Thoracic aorta (tissue), 2 donors: ENCODE measurements around the gene CBFA2T3. TPM values are rescaled to one million over a fixed set of nuclear protein-coding genes. Genes with fewer than 3 reads are reported as not detected.

ENCODE experiments used
- ATAC-seq: fragments of 150-250 bp; one replicate; pipeline ENCODE4 v1.8.0; 2017; ENCODE audit warnings: low read depth; ENCODE audit not compliant: insufficient number of reproducible peaks, low FRiP score
- DNase-seq: peaks from one replicate; pipeline ENCODE4 v3.0.0-alpha.2; 2020; ENCODE audit warnings: low spot score
- H3K27ac ChIP-seq, 2 donors: fragments of 200-600 bp; sonication (generic); 1 replicate in 1 of 2; 2 replicates in 1 of 2; pipeline ENCODE4 v1.5.1; 2016; ENCODE audit warnings: mild to moderate bottlenecking in 2 of 2, moderate library complexity in 2 of 2
- H3K27me3 ChIP-seq: fragments of 200-600 bp; sonication (generic); replicated peaks from 2 replicates; pipeline ENCODE4 v1.6.0; 2016; ENCODE audit warnings: mild to moderate bottlenecking; ENCODE audit not compliant: insufficient read depth
- H3K36me3 ChIP-seq: fragments of 200-600 bp; sonication (generic); one replicate; pipeline ENCODE4 v1.5.1; 2016
- H3K4me1 ChIP-seq, 2 donors: fragments of 200-600 bp; sonication (generic); 1 replicate in 1 of 2; 2 replicates in 1 of 2; pipeline versions ENCODE4 v1.5.1 to v1.6.0; 2016; ENCODE audit warnings: low read depth in 2 of 2, mild to moderate bottlenecking in 1 of 2; ENCODE audit not compliant: control insufficient read depth in 1 of 2
- H3K4me3 ChIP-seq: fragments of 200-600 bp; sonication (generic); 2 replicates; pipeline ENCODE4 v1.5.1; 2016; ENCODE audit warnings: mild to moderate bottlenecking
- H3K9me3 ChIP-seq: fragments of 200-600 bp; sonication (generic); 2 replicates; pipeline ENCODE4 v1.5.1; 2016
- CTCF ChIP-seq: fragments of 200-600 bp; sonication (generic); IDR thresholded peaks from one replicate; pipeline ENCODE4 v1.5.1; 2019; ENCODE audit warnings: antibody characterized with exemption
- total RNA-seq, 2 donors: library from RNA; depleted of rRNA; stranded (reverse); fragments of >200 nt; gene quantifications; one replicate each; pipeline versions ENCODE4 v1.1.0 to v1.2.3, GENCODE V29; 2016

CBFA2T3 gene
- total RNA-seq, 2 donors from 2014 or later: 3.9 to 6.6 TPM

DNA sequence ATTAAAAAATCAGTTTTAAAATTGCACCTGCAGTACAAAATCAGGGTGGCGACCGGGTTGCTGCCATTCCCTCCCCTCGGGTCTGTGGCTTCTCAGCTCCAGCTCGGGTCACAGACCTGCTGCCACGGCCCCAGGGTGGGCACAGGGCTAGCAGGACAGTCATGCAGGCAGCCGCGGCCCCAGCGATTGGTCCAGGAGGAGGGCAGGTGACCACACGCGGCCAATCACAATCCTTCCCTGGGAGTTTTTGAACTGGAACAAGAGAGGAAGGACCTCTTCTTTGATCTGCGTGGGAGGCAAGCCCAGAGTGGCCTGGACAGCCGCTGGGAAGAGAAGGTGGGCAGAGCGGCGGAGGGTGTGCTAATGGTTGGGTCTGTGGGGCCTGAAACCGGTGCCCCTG is 25.5 kb downstream of the CBFA2T3 start:
- DNase-seq: no peak
- Histone ChIP-seq H3K27me3 (no peaks in the 10 kb centered on the region), H3K4me1 (no peaks in the 10 kb centered on the region), H3K4me3 (no peak overlapping the region), H3K27ac (no peak overlapping the region), H3K9me3 (no peaks in the 10 kb centered on the region), H3K36me3 (no peaks in the 10 kb centered on the region)
- no peak for ATAC-seq
- no peak for TF ChIP-seq CTCF

GRCh38 chr16:88948781-88949490 is 28.1 kb downstream of the CBFA2T3 start:
- Histone ChIP-seq H3K27me3 (no peaks in the 10 kb centered on the region), H3K9me3 (no peaks in the 10 kb centered on the region), H3K27ac (no peak overlapping the region), H3K4me1 (no peaks in the 10 kb centered on the region), H3K36me3 (no peaks in the 10 kb centered on the region), H3K4me3 (no peak overlapping the region)
- no peak for TF ChIP-seq CTCF
- DNase-seq (no peak), ATAC-seq (no peak)

DNA sequence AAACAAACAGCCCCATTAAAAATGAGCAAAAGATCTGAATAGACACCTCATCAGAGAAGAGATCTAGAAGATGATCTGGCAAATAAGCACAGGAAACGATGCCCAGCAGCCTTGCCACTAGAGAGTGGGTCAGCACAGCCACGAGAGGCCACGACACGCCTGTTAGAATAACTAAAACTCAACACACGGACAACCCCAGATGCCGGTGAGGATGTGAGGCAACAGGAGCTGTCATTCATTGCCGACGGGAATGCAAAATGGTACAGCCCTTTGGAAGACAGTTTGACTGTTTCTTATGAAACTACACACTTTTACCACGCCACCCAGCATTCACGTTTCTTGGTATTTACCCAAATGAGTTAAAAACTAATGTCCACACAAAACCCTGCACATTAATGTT is 31.5 kb downstream of the CBFA2T3 start:
- H3K4me3 ChIP-seq: no peak overlapping the region
- no peak for TF ChIP-seq CTCF
- no peak overlapping the region for H3K27ac ChIP-seq
- no peaks in the 10 kb centered on the region for H3K36me3 ChIP-seq
- DNase-seq: no peak
- H3K4me1 ChIP-seq: peaks cover 4% of the 10 kb centered on the region in 2 donors
- no peaks in the 10 kb centered on the region for H3K27me3 ChIP-seq
- no peaks in the 10 kb centered on the region for H3K9me3 ChIP-seq
- ATAC-seq: no peak

DNA sequence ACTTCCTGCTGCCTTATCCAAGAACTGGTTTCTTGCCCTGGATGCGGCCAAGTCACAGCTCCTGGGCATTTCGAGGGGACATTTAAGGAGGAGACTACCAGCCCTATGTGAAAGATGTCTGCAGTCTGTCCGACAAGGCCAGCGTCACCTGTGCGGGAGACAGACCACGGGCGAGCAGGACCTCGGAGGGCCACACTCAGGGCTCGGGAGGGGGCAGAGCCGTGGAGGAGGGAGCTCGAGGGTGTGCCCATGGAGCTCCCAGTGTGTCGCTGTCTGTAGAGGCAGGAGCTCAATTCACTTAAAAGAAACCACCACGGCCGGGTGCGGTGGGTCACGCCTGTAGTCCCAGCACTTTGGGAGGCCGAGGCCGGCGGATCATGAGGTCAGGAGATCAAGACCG is 33.3 kb downstream of the CBFA2T3 start:
- H3K27me3 ChIP-seq: no peaks in the 10 kb centered on the region
- H3K4me1 ChIP-seq: peaks cover 5 to 7% of the 10 kb centered on the region in 2 donors
- H3K9me3 ChIP-seq: no peaks in the 10 kb centered on the region
- no peaks in the 10 kb centered on the region for H3K36me3 ChIP-seq
- ATAC-seq: no peak
- H3K27ac ChIP-seq: no peak overlapping the region
- H3K4me3 ChIP-seq: no peak overlapping the region
- no peak for DNase-seq
- no peak for TF ChIP-seq CTCF

DNA sequence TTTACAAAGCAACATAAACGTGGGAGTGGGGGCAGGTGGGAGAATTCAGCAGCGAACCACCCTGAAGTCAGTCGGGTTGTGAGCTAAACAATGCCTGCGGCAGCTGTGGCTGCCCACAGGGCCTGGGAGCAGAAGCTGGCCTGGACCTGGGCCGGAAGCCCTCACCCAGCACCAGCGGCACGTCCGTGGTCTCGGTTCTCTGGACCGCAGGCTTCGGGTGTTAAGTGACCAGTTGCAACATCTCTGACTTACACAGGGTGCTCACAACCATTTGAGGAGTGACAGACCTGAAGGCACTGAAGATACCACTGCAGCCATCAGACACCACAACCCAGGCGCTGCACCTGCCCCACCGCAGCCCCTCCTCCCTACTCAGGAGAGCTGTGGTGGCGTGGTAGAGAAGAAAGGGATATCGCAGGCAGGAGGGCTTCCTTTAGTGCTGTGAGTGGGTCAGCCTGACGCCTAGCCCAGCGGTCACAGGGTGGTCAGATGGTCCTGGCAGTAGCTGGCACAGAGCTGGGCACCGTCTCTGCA is 33.8 kb downstream of the CBFA2T3 start:
- Histone ChIP-seq H3K36me3 (no peaks in the 10 kb centered on the region), H3K4me1 (peaks cover 5 to 7% of the 10 kb centered on the region in 2 donors), H3K9me3 (no peaks in the 10 kb centered on the region), H3K4me3 (no peak overlapping the region), H3K27ac (no peak overlapping the region), H3K27me3 (no peaks in the 10 kb centered on the region)
- DNase-seq (no peak), ATAC-seq (no peak)
- TF ChIP-seq CTCF: no peak
